GM18502 (cell line): Measurements from ENCODE around the gene MEGF9.
A peak's percentile ranks its signal among the peaks of the same experiment; 100 is the strongest.

Experiments
- ATAC-seq: cut with Tn5 transposase; IDR thresholded peaks from one replicate; pipeline ENCODE4 v1.9.1; 2021; ENCODE audit warnings: mild to moderate bottlenecking; ENCODE audit not compliant: unreplicated experiment, poor library complexity

MEGF9 gene

DNA sequence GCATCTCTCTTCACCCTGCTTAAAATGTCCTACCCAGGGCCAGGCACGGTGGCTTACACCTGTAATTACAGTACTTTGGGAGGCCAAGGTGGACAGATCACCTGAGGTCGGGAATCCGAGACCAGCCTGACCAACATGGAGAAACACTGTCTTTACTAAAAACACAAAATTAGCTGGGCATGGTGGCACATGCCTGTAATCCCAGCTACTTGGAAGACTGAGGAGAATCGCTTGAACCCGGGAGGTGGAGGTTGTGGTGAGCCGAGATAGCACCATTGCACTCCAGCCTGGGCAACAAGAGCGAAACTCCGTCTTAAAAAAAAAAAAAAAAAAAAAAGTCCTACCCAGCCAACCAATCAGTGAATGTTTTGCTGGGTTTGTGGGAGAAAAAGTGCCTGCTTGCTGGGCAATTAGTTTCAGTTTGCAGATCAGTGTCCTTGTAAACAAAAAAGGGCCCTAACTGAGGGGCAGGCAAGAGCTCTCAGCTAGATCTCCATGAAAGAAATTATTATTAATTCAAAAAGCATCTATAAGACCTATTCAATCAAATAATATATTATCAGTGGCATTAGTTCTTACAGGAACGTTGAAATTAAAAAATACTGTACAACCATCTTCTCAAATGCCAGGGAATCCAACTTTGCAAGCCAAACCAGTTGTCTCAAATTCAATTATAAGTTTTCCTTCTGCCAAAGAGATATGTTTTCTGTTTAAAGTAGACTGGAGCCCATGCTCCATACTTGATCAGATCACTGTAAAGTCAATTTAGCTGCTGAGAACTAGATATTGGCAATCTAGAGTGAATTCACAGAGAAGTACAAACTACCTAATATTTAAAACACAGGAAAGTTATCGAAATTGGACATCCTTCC, 3.9 kb downstream of the MEGF9 start:
- no peak for ATAC-seq

DNA sequence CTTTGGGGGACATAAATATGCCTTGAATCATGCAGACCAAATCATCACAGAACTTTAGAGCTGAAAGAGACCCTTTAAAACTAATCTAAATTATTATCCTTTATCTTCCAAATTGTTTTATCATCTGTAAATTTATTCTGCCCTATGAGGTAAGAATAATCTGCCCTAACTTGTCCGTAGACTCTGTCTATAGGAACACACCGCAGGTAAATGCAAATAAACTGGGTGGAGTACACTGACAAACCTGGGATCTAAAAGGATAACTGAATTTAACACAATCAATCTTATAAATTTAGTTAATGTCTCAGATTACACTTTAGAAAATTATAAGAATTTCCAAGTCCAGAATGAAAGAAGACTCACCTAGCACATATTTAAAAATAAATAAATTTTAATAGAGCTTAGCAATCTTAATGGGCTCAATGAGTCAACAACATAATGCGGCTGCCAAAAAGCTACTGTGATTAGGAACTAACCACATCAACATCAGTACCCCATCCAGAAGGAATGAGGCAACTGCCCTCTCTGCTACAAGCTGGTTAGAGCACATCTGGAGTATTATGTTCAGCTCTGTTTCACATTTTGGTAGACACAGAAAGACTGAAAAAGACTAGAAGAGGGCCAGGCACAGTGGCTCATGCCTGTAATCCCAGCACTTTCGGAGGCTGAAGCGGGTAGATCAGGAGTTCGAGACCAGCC, 5.6 kb downstream of the MEGF9 start:
- no peak for ATAC-seq

DNA sequence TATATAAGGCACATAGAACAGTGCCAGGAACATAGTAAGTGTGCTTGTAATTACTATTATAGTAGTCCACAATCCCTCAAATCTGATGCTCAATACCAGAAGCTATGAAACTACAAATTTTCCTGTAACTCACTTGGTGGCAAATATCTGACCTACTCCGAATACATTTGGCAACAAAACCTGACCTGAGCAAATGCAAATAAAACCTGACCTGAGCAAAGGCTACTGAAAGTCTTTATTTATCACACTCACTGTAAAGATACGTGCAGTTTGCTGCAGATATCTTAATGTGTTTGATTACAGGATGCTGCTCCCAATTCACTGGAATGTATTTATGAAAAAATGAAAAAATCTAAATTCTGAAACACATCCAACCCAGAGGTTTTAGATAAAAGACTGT, 7.1 kb downstream of the MEGF9 start:
- ATAC-seq, result no peak

DNA sequence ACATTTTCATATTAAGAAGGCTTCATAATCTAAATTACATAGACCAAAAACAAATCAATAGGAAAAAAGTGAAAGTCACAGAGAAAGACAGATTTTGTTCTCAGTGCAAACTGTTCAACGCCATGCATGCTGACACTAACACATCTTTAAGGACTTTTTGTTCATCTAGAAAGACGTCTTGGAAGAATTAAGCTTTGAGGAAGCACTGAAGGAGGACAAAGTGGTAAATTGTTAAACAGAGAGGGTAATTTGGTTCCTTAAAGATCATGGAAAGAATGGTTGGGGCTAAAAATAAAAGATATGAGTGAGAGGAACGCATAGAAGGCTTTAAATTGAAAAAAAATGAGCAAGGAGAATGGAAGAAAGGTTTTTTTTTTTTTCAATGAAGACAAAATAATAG, 9.1 kb downstream of the MEGF9 start:
- no peak for ATAC-seq

DNA sequence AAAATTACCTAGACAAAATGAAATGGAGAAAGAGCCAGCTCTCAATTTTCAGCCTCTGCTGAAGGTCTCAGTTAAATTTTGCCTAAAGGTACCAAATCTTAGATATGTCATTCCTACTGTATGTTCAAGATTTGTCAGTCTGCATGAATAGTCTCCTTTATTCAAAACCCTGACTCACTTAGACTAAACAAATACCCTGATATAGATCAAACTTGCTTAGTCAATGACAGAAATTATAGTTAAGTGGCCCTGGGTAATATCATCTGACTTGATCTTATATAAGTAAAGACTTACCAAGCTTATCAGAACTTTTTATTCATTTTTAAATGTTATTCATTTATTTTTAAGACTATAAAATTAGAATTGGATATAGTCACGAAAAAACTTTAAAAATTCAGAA, 12.2 kb downstream of the MEGF9 start:
- no peak for ATAC-seq

DNA sequence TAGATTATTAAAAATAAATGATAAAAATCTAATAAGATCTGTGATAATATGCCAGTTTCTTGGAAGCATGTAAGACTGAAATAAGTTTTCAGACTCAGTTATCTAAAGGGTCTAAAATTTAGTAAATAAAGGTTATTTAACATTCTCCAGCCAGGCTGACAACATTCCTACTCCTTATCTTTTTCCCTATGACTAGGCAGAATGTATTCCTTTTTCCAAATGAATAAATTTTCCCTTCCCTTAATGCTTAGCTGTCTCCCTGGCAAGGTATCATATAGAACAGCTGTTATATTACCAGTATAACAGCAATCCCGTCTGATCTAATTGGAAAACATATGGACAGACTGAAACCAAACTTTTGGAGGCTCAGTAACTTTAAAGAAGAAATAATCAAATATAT, 13.0 kb downstream of the MEGF9 start:
- ATAC-seq, result no peak

DNA sequence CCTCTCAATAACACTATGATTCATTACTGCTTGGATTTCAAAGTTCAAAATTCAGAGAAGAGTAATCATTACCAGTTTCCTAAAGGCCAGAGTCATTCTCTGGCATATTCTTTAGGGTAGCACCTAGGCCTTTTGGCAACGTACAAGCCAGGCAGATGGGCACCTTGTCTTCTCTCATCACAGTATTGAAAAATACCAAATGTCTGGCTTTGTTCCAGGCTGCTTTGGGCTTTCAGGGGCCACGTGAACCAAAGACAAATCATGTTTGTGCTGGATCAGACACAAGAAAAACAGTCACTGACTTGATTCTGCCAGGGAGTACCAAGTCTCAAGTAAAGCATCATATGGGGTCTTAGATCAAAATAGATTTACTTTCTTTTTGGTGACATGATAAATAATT, 15.5 kb downstream of the MEGF9 start:
- ATAC-seq, result no peak

DNA sequence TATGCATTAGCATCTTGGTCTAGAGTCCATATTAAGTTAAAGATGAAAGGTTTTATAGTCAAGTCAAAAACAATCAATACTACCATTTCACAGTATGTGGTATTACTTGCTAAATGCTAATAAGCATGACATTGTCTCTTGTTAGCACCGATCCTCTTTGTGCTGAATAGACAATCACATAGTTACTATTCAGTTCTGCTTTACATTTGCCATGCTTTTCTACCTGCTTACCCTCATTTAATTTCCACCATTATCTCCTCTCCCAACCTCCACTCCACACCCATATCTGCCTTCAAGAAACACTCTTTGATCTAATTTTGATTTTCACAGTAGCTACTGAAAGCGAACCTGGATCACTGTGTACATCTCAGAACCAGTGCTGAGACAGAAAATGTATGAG, 16.8 kb downstream of the MEGF9 start:
- no peak for ATAC-seq

DNA sequence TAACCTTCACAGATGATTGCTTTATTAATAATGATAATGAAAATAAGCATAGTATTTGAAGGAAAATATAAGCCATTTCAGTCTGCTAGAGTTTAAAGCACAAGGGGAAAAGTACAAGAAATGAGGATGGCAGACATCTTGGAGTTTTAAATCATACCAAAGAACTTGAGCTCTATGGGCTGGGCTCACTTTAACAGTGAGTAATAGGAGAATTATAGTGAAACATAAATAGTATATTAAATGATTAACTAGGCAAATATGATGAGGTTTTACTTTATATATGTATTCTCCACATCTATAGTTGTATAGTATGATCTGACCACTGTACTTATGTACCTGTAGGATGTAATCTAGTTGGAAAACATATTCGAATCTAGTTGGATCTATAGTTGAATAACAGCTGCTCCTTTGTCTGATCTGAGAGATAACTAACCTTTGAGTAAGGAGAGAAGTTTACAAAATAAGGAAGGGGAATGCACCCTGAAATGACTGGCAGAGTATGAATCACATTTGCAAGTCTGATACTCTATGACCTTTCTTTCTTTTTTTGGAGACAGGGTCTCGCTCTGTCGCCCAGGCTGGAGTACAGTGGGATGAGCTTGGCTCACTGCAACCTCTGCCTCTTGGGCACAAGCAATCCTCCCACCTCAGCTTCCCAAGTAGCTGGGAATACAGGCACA, 17.6 kb downstream of the MEGF9 start:
- ATAC-seq, result no peak

DNA sequence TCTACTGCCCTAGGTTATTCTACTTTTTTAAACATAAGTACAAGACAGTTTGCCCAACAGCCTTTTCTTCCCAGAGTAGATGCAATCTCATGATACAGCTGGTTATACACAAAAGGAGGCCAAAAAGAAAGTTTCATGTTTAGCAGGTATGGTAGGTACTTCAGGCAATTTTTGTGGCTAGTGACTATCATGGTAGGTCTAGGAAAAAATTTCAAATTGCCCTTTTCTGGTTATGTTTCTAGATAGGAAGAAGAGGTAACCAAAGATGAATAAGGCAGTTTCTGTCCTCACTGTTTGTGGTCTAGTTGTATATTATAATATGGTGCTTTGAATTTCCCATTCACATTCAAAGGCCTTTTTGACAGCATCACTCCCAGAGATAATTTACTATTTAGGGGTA, 19.7 kb downstream of the MEGF9 start:
- no peak for ATAC-seq

DNA sequence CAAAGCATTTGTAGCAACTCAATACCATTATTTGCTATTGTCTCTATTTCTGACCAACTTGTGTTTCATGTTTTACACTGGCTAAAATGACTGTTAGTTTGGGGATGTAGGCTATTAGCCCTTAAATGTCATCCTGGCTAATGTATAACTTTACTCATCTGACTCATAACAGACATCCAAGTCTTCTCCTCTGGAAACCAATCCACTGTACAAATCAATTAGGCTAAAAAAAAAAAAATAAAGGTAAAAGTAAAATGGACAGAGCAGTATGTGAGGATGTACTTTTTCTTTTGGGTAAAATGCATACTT, 20.6 kb downstream of the MEGF9 start:
- no peak for ATAC-seq

DNA sequence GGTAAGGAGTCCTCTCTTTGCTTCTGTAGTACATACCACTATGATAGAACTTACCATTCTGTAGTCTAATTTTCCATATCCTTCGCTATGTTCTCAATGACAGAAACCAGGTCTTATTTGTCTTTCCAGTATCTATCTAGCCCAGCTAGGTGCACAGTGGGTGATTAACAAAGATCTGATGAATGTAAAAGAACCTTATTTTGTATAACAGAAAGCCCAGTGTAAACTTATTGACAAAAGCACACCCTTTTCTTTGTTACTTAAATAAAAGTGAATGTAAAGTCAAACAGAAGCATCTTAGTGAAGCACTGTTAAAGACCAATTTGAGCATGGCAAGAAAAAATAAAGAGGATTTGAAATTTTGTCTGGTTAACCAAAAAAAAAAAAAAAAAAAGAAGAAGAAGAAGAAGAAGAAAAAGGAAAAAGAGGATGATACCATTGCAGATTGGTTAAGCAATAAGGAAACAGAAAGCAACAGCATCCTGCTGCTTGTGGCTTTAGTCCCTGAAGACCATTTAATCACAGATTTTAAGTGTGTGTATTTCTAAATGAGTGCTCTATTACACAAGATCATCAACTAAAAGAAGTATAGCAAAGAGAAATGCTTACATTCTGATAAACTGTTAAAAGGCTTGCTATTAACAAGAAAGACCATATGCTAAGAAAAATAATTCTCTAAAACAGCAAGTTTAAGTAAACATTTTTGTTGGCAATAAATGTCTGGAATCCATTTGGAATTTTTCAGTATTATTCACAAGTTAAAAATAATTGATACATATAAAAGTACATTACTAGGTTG, 21.2 kb downstream of the MEGF9 start:
- ATAC-seq, result peak; percentile 66

DNA sequence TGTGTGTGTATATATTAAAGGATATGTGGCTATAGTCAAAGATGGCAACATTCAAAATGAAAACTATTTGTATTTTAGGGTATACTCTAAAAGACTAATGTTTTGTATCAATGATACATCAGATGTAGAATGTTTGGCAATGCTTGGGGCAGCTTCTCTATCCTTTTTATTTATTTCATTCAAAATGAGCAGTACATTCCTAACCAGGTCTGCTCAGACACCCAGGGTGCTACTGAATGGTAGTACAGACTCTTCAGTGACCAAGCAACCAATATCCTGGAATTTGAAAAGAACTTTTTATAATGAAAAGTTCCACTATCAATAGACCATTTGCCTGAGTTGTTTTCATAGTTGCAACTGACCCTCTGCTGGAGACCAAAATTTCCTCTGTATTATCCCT, 23.9 kb downstream of the MEGF9 start:
- ATAC-seq, result no peak

DNA sequence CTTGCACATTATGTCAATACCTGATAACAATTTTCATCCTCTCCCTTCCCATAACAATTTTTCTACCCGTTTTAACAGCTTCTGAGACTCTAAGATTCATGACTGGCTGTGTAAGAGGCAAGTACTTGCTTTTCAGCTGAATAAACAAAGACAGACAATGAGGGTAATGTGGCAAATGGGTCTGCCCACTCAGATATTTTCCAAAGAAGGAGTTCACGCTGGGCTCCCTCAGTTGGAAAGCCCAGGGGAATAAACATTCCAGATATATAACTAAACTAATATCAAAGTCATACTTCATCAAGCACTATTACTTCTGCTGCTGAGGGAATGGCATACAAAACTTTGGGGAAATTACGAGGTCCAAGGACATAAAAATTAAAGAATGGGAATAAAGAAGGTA, 24.4 kb downstream of the MEGF9 start:
- ATAC-seq, result no peak

DNA sequence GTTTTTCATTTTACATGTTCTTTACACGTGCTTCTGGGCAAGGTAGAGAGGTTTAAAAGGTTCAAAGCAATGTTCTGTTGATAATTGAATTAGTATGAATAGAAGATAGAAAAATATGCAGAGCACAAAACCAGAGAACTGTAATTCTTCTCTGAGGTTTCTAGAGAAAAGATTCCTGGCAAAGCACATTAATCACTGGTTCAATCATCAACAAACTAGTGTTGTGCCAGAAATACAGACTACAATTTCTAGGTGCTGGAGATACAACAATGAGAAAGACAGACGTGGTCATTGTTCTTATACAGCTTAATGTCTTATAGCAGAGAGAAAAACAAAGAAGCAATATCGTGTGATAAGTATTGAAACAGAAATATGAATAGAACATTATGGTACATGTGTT, 25.5 kb downstream of the MEGF9 start:
- no peak for ATAC-seq

DNA sequence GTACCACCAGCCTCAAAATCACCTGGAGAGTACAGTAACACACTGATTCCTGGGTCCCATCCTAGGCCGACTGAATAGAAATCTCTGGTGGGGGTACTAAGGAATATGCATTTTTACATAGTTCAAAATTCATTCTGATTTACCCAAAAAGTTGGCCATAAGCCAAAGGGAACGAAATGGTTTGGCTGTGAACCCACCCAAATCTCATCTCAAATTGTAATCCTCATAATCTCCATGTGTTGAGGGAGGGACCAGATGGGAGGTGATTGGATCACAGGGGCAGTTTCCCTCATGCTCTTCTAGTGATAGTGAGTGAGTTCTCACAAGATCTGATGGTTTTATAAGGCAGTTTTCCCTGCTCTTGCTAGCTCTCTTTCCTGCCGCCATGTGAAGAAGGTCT, 31.1 kb downstream of the MEGF9 start:
- no peak for ATAC-seq

DNA sequence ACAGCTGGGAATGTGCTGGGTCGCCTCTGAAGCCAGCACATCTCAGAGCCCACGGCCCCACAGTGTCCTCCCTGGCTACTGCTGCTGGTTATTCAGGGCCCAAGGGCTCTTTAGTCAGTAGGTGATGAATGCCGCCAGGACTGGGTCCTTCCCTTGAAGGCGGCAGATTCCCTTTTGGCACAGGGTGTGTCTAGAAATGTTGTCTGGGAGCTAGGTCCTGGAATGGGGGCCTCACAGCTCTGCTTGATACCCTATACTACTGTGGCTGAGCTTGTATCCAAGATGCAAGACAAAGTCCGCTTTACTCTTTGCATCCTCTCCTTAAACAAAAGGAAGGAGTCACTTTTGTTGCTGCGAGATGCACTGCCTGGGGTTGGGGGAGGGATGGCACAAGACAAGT, 33.1 kb downstream of the MEGF9 start:
- no peak for ATAC-seq

DNA sequence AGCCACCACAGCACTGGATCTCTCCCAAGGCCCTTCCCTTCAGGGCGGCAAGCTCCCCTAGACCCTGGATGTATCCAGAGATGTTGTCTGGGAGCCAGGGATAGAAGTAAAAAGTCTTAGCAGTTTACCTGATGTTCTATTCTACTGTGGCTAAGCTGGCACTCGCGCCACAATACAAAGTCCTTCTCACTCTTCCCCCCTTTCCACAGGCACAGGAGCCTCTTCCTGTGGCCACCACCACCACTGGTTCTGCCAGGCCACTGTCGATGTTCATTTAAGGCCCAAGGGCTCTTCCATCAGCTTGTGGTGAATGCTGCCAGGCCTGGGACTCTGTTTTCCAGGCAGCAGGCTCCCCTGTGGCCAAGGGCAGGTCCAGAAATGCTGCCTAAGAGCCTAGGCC, 33.7 kb downstream of the MEGF9 start:
- no peak for ATAC-seq

DNA sequence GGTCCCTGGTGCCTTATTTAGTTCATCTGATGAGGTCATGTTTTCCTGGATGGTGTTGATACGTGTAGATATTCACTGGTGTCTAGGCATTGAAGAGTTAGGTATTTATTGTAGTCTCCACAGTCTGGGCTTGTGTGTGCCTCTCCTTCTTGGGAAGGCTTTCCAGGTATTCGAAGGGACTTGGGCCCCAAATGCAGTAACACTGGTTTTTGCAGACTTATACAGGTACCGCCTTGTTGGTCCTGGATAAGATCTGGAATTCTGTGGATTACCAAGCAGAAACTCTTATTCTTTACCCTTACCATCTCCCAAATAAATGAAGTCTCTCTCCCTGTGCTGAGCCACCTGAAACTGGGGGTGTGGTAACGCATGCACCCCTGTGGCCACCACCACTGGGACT, 34.1 kb downstream of the MEGF9 start:
- ATAC-seq, result no peak

DNA sequence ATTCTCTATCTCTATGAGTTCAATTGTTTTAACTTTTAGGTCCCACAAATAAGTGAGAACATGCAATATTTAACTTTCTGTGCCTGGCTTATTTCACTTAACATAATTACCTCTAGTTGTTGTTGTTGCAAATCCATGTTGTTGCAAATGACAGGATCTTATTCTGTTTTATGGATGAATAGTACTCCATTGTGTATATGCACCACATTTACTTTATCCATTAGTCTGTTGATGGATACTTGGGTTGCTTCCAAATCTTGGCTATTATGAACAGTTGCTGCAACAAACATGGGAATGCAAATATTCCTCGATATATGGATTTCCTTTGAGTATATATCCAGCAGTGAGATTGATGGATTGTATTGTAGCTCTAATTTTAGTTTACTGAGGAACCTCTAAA, 36.3 kb downstream of the MEGF9 start:
- ATAC-seq, result no peak
